ENCODE measurements around the gene KLHL12. TPM values are rescaled to one million over a fixed set of nuclear protein-coding genes. Genes with fewer than 3 reads are reported as not detected.
A peak's percentile ranks its signal among the peaks of the same experiment; 100 is the strongest.

The KLHL12 gene
- 10 to 100 TPM; 29.6 to 43.6 (median 40.4) TPM for polyA plus RNA-seq (ENCODE audit: insufficient read length in 4 of 4)

DNA sequence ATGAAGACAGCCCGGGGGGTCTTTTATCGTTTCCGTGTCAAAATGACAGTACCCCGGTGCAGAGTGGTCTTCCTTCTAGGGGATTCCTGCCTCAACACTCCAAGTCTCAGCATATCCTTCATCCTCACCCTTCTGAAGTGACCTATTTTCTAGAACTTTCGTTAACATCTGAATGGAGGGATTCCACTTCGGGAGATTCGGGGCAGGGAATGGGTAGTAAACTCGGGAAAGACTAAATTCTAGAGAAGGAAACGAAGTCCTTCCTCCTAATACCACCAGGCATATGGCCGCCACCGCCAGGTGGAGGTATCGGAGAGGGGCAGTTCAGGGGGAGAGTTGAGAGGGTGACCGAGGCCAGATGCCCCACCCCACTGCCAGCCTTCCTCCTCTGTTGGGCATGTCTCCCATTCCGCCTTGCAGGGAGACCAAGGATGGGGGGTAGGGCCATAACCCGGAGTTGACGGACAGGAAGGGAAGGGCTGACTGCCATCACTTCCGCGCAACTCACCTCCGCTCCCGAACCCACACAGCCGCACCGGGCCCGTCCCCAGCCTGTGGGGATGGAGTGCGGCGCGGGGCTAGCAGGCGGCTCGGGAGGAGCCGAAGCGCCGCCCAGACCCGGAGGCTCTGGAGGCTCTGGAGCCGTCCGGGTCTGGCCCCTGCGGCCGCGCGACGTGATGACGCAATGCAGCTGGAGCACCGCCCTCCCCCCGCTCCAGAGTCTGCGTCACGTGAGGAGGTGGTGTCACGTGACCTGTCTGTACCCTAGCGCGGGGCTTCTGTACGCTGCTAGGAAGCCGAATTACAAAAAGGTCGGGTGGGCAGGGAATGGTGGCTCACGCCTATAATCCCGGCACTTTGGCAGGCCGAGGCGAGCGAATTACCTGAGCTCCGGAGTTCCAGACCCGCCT is at the start of gene KLHL12:
TSS of gene KLHL12 (minus strand) at position 654 of the 911 bp plus-strand sequence. CDS start 2,072 bp downstream, outside the sequence.
- peak; percentile 91 to 94 (median 92) for DNase-seq (ENCODE audit: low read depth in 4 of 4, low spot score in 3 of 4)

DNA sequence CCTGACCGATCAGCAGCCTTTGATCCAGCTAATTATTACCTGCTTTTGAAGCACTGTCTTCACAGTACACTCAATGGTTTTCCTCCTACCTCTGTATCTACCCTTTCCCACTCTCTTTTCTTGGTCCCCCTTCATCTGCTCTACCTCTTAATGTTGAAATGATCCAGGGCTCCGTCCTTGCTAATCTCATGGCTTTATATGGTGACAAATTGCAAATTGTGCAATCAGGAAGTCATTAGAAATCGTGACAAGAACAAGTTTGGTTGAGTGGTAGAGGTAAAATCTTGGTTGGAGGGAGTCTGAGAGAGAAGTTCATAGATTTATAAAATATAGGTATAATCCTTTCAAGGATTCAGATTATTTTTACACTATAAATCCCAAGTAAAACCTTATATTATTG is 49.6 kb upstream of the KLHL12 start:
- DNase-seq (ENCODE audit: low read depth in 4 of 4, low spot score in 3 of 4), result no peak

DNA sequence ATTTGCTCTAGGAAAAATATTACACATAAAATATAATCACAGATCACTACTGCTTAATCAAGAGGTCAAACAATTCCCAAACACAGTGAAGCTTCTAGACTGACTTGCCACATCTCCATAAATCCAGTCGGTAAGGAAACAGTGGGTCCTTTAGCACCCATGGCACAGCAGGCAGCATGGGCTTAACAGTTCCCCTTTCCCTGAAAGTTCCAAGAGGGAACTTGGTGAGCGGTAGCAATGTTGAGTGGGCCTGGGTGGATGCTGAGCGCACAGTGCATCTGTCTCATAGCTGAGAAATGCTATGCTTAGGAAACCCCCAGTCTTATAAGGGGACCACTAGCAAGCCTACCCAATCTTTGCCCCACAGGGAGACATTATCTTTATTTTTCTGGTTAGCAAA is 47.8 kb upstream of the KLHL12 start:
- no peak for DNase-seq (ENCODE audit: low read depth in 4 of 4, low spot score in 3 of 4)

DNA sequence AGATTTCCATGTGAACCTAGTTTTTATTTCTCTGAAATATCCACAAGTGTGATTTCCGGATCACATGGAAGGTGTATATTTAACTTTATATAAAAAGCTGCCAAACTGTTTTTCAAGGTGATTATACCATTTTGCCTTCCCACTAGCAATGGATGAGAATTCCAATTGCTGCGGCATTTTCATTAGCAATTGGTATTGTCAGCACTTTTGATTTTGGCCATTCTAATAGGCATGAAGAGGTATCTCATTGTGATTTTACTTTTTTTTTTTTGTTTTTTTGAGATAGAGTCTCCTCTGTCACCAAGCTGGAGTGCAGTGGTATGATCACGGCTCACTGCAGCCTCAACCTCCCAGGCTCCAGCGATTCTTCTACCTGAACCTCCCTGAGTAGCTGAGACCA is 45.0 kb upstream of the KLHL12 start:
- no peak for DNase-seq (ENCODE audit: low read depth in 4 of 4, low spot score in 3 of 4)

DNA sequence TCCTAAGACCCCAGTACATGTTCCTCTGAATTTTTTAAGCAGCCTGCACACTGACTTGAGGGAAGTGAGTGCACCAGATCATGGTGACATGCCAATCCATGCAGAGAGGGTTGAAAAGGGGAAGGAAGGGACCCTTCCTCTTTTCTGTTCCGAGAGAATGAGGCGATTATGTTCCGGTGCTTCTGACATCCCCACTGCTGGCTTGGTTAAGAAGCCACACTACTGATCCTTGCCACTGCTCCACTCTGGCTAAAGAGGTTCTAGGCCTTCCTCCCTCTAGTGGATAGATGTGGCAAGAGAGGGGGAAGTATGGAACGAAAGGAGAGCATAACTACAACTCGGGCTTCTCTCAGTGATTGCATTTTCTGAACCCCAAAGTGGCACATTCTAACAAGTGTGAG is 41.9 kb upstream of the KLHL12 start:
- no peak for DNase-seq (ENCODE audit: low read depth in 4 of 4, low spot score in 3 of 4)

DNA sequence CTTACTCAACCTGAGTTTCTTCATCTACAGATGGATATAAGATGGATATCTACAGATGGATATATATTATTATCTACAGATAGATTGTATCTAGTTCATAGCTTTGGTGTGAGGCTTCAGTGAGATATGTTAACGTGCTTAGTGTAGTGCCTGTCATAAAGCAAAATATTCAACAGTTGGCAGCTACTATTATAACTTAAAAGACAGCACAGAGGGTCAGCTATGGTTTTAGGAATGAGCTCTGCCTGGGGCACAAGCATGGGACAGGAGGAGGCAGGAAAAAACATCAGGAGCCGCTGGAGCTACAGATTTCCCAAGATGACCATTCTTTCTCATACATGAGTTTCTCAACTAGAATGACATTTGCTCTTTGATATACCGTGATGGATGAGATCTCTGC is 41.3 kb upstream of the KLHL12 start:
- DNase-seq (ENCODE audit: low read depth in 4 of 4, low spot score in 3 of 4), result no peak

DNA sequence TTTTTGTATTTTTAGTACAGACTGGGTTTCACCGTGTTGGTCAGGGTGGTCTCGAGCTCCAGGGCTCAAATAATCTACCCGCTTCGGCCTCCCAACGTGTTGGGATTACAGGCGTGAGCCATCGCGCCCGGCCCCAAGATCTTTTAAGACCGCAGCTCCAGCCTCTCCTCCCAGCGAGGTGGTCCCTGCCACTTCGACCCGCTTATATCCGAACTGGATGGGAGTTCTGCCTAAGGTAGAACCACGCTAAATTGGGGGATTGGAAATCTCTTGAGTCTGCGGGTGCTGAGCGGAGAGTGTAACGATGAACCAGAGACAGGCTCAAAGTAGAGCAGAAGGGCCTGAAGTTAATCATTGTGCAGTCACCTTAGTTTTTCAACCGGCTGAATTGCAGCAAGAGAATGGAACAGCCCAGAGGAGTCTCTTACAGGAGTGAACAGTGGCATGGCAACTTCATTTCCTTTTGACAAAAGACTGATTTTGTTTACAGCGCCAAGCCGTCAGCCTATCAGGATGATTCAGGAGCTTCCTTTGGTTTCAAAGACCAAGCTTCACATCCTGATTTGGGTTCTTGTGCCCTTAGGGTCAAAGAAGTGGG is 40.7 kb upstream of the KLHL12 start:
- DNase-seq (ENCODE audit: low read depth in 4 of 4, low spot score in 3 of 4), result no peak

DNA sequence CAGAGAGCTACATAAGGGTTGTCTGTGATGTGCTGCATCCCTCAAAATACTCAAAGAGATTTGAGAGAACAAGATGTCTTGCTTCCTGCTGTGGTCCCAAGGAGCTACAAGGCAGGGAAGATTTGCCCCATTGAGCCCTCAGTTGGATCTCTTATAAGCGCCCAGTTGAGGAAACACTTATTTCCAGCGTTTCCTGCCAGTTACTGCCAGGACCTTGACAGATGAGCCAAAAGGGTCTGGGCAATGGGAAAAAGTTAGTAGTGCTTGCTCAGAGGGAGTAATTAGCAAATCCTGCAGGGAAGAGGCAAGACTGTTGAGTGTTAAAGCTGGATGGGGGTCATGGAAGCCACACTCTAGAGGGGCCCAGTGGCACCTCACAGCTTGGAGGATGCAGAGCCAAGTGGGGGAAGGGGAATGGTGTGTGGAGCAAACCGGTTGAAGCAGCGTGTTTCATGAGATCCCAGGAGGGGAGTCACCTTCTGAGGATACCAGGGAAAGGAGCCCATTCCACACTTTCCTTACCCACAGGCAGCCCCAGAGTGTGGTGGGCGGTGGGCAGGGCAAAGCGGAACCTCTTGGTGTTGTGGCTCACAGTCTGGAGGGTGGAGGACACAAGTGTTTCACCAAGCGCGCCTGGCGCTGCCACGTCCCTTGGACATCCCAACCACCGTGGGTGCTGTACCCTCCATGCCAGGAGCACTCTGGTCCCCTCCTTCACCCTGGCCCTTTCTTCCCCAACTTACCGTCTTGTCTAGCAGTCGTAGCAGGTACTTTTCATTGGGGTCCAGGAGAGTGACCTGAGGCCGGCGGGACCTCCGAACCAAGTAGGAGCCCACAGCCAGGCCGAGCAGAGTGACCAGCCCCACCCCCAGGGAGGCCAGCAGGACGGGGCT is 39.2 kb upstream of the KLHL12 start:
- DNase-seq (ENCODE audit: low read depth in 4 of 4, low spot score in 3 of 4), result no peak

DNA sequence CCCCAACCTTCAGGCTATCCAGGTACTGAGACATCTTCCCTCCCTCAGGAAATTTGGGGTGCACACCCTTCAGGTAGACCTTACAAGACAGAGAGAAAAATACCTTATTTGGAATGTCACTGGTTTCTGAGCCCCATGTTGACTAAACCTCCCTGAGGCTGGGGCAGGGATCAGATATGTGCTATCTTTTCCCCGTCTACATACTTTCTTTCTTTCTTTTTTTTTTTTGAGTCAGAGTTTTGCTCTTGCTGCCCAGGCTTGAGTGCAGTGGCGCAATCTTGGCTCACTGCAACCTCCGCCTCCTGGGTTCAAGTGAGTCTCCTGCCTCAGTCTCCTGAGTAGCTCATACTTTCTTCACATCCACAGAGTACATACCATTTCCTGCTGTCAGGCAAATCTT is 38.4 kb upstream of the KLHL12 start:
- no peak for DNase-seq (ENCODE audit: low read depth in 4 of 4, low spot score in 3 of 4)

DNA sequence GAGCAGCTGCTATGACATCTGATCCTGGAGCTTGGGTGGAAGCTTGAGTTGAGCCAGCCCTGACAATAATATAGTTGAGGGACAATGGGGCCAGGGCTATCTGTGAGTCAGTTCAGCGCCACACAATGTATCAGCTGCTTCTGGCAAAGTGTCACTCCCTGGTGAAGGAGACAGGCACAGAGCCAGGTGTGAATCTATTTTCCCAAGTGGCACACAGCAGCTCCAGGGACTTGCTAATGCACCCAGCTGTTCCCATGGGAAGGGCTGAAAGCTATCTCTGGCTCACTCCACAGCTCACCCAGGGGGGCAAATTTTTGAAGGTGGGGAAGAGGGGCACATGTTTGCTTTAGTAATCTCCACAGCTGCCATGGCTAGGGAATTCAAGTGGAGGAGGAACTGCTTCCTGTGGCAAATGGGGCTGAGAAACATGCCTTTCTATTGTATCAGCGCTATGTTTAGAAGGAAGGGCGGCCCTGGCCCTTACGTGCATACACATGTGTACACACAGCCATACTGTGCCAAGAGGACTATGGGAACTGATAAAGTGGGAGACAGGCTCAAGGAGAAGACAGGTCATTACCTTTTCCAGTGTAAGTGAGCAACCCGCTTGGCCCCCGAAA is 37.9 kb upstream of the KLHL12 start:
- no peak for DNase-seq (ENCODE audit: low read depth in 4 of 4, low spot score in 3 of 4)

DNA sequence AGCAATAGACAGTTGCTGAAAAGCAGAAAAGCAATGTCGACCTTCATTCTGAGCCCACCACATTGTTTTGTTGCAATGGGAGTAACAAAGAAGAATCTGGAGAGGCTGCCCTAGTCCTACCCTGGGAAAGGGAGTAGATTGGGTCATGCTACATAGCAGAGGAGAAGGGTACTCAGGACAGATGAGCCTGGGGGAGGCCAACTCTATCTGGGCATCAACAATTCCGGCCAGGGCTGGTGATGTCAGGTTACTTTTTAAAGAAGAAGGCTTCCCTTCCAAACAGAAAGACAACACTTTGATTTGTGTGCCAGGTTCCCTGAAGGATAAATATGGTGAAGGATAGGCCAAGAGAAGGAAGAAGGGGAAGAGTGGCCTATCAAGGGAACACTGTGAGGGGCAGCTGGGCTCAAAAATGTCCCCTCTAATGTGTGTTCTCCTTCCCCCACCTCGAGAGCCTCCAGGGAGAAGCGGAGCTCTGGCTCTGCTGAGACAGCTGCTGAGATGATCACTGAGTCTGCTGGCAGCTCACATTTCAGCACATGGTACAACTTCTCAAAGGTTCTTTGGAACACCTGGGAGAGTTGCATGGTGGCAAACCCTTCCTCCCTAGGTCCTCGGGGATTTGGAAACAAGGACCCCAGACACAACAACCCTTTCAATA is 34.3 kb upstream of the KLHL12 start:
- no peak for DNase-seq (ENCODE audit: low read depth in 4 of 4, low spot score in 3 of 4)

DNA sequence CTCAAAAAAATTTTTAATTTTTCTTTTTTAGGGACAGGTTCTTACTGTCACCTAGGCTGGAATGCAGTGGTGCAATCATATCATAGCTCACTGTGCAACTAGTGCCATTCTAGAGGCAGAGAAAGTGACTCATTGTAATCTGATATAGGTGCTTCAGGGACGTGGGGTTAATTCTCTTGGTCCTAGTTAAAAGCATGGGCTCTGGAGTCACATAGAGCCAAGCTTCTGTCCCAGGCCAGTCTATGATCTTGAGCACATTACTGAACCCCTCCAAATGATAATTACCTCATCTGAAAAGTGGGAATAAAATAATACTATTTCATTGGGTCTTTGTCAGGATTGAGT is 32.2 kb upstream of the KLHL12 start:
- no peak for DNase-seq (ENCODE audit: low read depth in 4 of 4, low spot score in 3 of 4)

DNA sequence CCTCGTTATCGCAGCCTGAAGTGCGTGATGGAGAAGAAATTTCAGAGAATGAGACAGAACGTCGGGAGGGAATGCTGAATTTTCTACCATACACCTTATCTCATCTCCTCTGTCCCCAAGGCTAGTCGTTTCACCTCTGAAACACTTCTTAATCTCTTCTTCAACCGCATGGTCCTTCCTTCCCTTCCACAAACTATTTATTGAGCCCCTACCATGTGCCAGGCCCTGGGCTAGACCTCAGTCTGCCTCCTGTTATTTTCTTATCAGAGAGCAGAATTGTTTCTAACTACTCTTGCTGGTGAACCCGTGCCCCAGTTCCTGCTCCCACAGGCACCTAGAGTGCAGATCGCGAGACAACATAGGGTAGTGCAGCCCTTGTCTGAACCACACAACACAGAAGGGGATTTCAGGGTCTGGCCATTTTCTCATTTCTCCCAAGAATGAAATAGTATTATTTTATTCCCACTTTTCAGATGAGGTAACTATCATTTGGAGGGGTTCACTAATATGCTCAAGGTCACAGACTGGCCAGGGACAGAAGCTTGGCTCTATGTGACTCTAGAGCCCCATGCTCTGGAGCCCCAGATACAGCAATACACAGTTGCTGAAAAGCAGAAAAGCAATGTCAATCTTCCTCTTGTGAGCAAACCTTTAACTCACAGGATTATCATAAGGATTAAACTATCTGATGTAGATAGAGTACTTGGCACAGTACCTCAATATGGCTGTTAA is 31.7 kb upstream of the KLHL12 start:
- no peak for DNase-seq (ENCODE audit: low read depth in 4 of 4, low spot score in 3 of 4)

DNA sequence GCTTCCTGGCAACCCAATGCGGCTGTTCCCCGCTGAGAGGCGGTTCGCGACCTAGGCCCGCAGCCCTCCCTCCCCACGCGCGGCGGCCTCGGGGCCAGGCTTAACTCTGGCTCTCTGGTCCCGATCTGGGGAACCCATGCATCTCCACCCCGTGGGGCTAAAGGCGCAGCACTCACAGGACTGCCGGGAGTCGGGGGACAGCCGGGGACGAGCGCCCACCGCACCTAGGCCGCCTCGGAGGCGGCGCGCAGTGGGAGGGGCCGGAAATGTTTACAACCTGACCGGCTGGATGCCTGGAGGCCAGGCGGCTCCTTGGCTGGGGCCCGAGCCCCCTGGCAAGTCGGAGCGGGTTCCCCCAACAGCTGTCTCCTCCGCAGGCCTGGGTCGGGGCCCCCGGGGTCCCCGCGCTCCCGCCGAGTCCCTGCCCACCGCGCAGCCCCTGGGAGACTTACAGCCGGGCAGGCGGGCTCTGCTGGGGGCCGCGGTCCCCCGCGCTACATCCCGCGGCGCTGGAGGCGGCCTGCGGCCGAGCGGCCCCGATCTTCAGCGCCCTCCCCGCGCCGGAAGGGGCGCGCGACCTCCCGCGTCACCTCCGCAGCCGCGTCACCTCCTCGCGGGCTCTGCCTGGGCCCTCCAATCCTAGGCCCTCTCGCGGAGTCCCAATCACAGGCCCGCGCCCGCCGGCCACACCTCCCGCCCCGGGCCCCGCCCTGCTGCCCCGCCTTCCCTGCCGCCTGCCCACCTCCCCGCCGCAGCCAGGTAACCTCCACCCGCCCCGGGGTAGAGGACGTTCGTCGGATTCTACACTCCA is 30.9 kb upstream of the KLHL12 start, which contains the start of gene ADIPOR1:
TSS of gene ADIPOR1 (minus strand) at position 580 of the 811 bp plus-strand sequence. CDS start 7,242 bp downstream, outside the sequence.
- peak in 3 of 4 donors; percentile 64 to 75 (median 71) for DNase-seq (ENCODE audit: low read depth in 4 of 4, low spot score in 3 of 4)

DNA sequence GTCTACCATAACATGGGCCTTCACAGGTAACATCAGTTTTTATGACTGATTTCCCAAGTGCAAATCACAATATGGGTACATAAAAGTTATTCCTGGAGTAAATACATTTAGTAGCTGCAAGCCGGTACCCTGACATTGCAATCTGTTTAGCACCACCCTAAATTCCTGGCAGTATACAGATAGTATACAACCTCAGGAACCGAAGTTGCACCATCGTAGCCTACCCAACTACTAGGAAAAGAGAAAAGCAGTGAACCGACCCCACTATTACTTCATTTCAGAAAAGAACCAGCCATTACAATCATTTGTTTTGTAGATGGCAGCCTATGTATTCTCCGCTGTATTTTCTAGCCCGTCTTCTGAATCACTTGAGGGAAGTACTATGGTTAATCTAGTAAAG is 29.9 kb upstream of the KLHL12 start:
- no peak for DNase-seq (ENCODE audit: low read depth in 4 of 4, low spot score in 3 of 4)

DNA sequence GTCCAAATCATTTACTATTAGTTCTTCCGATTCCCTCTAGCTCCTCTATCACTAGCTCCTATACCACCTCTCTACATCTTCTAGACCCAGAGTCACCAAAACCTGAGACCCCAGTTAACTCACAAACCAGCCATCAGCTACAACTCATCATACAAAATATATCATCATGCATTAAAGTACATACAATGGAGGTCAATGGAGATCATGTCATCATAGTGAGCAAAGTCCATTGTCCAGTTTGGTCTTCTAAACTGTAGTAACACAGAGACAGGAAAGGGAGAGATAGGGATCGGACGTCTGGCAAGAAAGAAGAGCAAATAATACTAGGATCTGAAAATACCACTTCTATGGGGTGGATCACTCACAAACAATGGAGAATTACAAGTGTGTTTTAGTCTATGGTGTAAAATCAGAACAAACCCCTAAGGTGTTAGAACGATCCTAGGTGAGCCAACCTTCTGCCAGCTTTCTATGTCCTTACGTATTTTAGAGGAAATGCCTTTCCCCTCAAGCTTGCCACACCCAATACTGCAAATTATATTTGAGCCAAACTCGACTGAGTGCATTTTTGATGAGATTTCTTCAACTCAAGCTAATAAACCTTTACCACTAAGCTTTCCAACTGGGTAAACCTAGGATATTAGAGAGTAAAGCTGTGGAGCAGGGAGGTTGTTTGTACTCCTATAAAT is 27.2 kb upstream of the KLHL12 start:
- no peak for DNase-seq (ENCODE audit: low read depth in 4 of 4, low spot score in 3 of 4)

DNA sequence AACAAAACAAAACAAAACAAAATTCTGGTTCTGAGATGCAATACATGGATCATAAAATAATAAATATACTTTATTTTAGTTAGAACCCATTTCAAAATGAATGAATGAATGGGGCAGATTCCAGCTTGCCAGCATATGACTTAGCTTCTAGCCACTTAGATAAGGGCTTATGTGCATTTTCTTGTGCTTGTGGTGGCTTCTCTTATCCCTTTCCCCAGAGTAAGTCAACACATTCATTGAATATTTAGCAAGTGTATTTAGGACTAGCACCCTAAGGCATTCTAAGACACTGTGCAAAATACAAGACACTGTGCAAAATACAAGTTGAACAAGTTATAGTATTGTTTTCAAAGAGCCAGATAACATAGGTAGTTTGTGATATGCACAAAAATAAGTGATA is 26.4 kb upstream of the KLHL12 start:
- DNase-seq (ENCODE audit: low read depth in 4 of 4, low spot score in 3 of 4), result no peak

DNA sequence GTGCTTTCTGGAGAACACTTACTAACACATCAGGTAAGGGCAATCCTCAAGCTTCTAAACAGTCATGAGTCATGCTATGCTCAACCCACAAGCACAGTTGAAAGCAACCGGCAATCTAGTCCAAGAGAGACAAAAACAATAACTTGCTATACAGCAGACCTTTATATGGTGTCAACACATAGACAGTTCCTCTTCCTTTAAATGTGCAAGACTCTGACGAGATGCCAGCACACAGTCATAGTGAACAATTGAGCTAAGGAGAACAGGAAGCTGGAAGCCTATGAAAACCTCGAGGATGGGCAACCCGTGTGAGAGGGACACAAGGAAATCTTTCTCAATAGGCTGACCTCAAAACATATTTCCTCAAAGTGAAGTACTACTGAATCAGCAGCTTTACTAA is 25.8 kb upstream of the KLHL12 start:
- no peak for DNase-seq (ENCODE audit: low read depth in 4 of 4, low spot score in 3 of 4)
